Activated CD8-positive, alpha-beta T cell treated with anti-CD3 and anti-CD28 coated beads for 36 hours (primary cell): ENCODE measurements around the gene DDX23. TPM values are rescaled to one million over a fixed set of nuclear protein-coding genes. Genes with fewer than 3 reads are reported as not detected.

Experiments used
- ATAC-seq: fragments of 200-7000 bp; cut with Tn5 transposase; one replicate; pipeline ENCODE4 v1.10.0; 2021; ENCODE audit warnings: mild to moderate bottlenecking, moderate library complexity
- CTCF ChIA-PET: fragments of 350-600 bp; sonication (Branson Sonifier 250); formaldehyde crosslinking; loops from one replicate; lab custom pipeline; 2021; ENCODE audit warnings: antibody characterized with exemption; lab: Charles Lee
- POLR2A ChIA-PET: fragments of 350-600 bp; sonication (Branson Sonifier 250); formaldehyde crosslinking; loops from one replicate; lab custom pipeline; 2021; ENCODE audit warnings: antibody characterized with exemption; lab: Charles Lee
- DNase-seq: peaks from one replicate; pipeline ENCODE4 v3.0.0-alpha.2; 2020
- H3K27ac Mint-ChIP-seq: one replicate; pipeline ENCODE4 v1.8.0; 2021; ENCODE audit warnings: mild to moderate bottlenecking, mixed read lengths
- H3K27me3 Mint-ChIP-seq: one replicate; pipeline ENCODE4 v1.8.0; 2021; ENCODE audit warnings: mixed read lengths
- H3K36me3 Mint-ChIP-seq: one replicate; pipeline ENCODE4 v1.8.0; 2021; ENCODE audit warnings: low read depth, mixed read lengths
- H3K4me1 Mint-ChIP-seq: one replicate; pipeline ENCODE4 v1.8.0; 2021; ENCODE audit warnings: low read depth, mixed read lengths
- H3K4me3 Mint-ChIP-seq: one replicate; pipeline ENCODE4 v1.8.0; 2021; ENCODE audit warnings: mild to moderate bottlenecking, moderate library complexity, mixed read lengths
- H3K9me3 Mint-ChIP-seq: one replicate; pipeline ENCODE4 v1.8.0; 2021; ENCODE audit warnings: mixed read lengths
- intact Hi-C: fragments of 100-400 bp; cut with micrococcal nuclease; formaldehyde crosslinking; loops from one replicate; pipeline ENCODE4 v1.10.0; 2022
- total RNA-seq, 2 experiments: library from RNA; stranded (reverse); gene quantifications; one replicate each; pipeline ENCODE4 v1.2.3, GENCODE V29; 2021
- TF ChIP-seq, protein P1 (sequence below): fragments of 200-600 bp; IDR thresholded peaks from one replicate; pipeline ENCODE4 v1.8.0; 2022; ENCODE audit warnings: antibody characterized with exemption, mild to moderate bottlenecking

The DDX23 gene
- total RNA-seq, 2 experiments from 2014 or later = 84.5 to 95.6 TPM

GRCh38 chr12:48786591-48787544, 65.1 kb downstream of the DDX23 start:
- no peaks in the 10 kb centered on the region for H3K9me3 Mint-ChIP-seq
- no peak overlapping the region for H3K4me3 Mint-ChIP-seq
- POLR2A ChIA-PET = no interaction called here
- no peak overlapping the region for H3K27ac Mint-ChIP-seq
- TF ChIP-seq, protein P1, sequence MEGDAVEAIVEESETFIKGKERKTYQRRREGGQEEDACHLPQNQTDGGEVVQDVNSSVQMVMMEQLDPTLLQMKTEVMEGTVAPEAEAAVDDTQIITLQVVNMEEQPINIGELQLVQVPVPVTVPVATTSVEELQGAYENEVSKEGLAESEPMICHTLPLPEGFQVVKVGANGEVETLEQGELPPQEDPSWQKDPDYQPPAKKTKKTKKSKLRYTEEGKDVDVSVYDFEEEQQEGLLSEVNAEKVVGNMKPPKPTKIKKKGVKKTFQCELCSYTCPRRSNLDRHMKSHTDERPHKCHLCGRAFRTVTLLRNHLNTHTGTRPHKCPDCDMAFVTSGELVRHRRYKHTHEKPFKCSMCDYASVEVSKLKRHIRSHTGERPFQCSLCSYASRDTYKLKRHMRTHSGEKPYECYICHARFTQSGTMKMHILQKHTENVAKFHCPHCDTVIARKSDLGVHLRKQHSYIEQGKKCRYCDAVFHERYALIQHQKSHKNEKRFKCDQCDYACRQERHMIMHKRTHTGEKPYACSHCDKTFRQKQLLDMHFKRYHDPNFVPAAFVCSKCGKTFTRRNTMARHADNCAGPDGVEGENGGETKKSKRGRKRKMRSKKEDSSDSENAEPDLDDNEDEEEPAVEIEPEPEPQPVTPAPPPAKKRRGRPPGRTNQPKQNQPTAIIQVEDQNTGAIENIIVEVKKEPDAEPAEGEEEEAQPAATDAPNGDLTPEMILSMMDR = no peak
- CTCF ChIA-PET = interaction anchor here (1.1 to 2.4 kb wide), 2 partner anchors 9 to 169 kb away, joined by 3 to 19 read pairs; no protein-coding TSS in a partner anchor
- peaks cover 44% of the 10 kb centered on the region for H3K27me3 Mint-ChIP-seq
- intact Hi-C loops = no loop called here
- DNase-seq (no peak), ATAC-seq (no peak)
- peaks cover 5% of the 10 kb centered on the region for H3K4me1 Mint-ChIP-seq
- no peaks in the 10 kb centered on the region for H3K36me3 Mint-ChIP-seq

- ATAC-seq (no peak), DNase-seq (no peak)
- no peaks in the 10 kb centered on the region for H3K9me3 Mint-ChIP-seq
- no peaks in the 10 kb centered on the region for H3K36me3 Mint-ChIP-seq
- H3K4me3 Mint-ChIP-seq = no peak overlapping the region
- H3K27me3 Mint-ChIP-seq = peaks cover 31% of the 10 kb centered on the region
- TF ChIP-seq, protein P1 = no peak
- no peak overlapping the region for H3K27ac Mint-ChIP-seq
- intact Hi-C loops = no loop called here
- POLR2A ChIA-PET = no interaction called here
- CTCF ChIA-PET = no interaction called here
- H3K4me1 Mint-ChIP-seq = peaks cover 3% of the 10 kb centered on the region
Measured at GRCh38 chr12:48783432-48783831, 68.5 kb downstream of the DDX23 start.

GRCh38 chr12:48782457-48783395, 69.2 kb downstream of the DDX23 start:
- TF ChIP-seq, protein P1 = no peak
- Mint-ChIP-seq H3K27me3 (peaks cover 24% of the 10 kb centered on the region), H3K9me3 (no peaks in the 10 kb centered on the region), H3K4me3 (no peak overlapping the region), H3K27ac (no peak overlapping the region), H3K36me3 (no peaks in the 10 kb centered on the region), H3K4me1 (no peaks in the 10 kb centered on the region)
- ATAC-seq = no peak
- intact Hi-C loops = no loop called here
- POLR2A ChIA-PET = no interaction called here
- CTCF ChIA-PET = interaction anchor here (1.8 to 3.6 kb wide), 2 partner anchors 12 to 29 kb away, joined by 4 to 13 read pairs; no protein-coding TSS in a partner anchor
- no peak for DNase-seq

DNA sequence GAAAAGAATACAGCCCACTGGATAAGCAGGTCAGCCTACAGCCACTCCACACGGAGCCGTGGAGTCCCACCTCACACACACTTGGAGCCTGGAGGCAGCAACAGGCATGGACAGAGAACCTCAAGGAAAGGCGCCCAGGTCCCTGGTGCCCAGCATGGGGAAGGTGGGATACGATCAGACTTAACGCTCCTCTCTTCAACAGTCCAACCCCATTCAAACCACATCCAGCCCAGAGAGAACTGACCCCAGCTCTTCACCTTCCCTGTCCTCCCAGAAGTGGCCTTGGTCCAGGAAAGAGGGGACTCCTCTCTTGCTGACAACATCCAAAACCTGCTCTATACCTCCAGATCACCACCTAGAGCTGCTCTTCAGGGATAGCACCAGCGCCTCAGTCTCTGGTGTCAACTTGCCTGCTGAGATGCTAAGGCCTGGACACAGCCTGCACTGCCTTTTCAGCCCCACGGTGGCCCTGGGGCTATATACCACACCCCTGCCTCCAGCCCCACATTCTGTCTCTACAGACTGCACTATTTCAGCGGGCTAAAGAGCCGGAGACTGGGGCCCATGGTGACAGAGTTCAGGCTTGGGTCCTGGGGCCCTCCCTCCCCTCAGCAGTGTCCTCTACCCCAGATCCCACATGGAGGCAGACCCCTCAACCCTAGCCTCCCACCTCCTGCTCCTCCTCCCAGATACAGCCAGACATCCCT, 70.1 kb downstream of the DDX23 start:
- H3K27me3 Mint-ChIP-seq = peaks cover 17% of the 10 kb centered on the region
- ATAC-seq (no peak), DNase-seq (no peak)
- ChIA-PET POLR2A (no interaction called here), CTCF (interaction anchor here (1.8 to 3.6 kb wide), 2 partner anchors 13 to 29 kb away, joined by 4 to 13 read pairs; no protein-coding TSS in a partner anchor)
- H3K9me3 Mint-ChIP-seq = no peaks in the 10 kb centered on the region
- H3K36me3 Mint-ChIP-seq = no peaks in the 10 kb centered on the region
- H3K27ac Mint-ChIP-seq = no peak overlapping the region
- intact Hi-C loops = no loop called here
- no peaks in the 10 kb centered on the region for H3K4me1 Mint-ChIP-seq
- no peak overlapping the region for H3K4me3 Mint-ChIP-seq
- TF ChIP-seq, protein P1 = no peak
